Right lobe of liver (tissue), 4 donors: ENCODE data around the gene DIRAS2.

Experiments
- POLR2A ChIP-seq: fragments of 450-650 bp; IDR thresholded peaks from one replicate; pipeline ENCODE4 v1.6.1; 2017; ENCODE audit warnings: antibody characterized with exemption, mild to moderate bottlenecking
- TF ChIP-seq, protein P1 (sequence below), 4 donors: fragments of 200-600 bp in 3 of 4; fragments of 450-650 bp in 1 of 4; IDR thresholded peaks; one replicate each; pipeline versions ENCODE4 v1.5.1 to v1.8.0; 2016 to 2022; ENCODE audit warnings: antibody characterized with exemption in 4 of 4, mild to moderate bottlenecking in 2 of 4
- donor health status: DM: no; HTN: no; CAD: no.
- donor health status: DM: no; HTN: no; CAD: no.
- donor health status: DM: no; HTN: yes; CAD: no.

DNA sequence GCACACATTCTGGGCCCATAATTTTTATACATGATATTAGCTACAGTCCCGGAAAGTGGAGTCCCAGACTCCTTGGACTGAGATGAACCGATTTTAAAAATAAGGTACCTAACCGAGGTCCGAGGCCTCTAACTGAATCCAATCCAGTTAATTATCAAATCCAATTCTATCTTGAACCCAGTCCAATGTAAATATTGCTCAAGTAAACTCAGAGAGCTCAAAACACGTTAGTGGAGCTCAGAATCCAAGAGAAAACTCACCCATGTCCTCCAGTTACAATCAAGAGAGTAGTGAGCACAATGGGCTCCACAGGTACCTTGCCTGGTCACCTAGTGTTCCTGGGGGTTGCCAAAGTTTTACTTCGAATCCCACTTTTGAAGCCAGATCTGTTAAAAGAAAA, 37.9 kb upstream of the DIRAS2 start:
- TF ChIP-seq, protein P1, sequence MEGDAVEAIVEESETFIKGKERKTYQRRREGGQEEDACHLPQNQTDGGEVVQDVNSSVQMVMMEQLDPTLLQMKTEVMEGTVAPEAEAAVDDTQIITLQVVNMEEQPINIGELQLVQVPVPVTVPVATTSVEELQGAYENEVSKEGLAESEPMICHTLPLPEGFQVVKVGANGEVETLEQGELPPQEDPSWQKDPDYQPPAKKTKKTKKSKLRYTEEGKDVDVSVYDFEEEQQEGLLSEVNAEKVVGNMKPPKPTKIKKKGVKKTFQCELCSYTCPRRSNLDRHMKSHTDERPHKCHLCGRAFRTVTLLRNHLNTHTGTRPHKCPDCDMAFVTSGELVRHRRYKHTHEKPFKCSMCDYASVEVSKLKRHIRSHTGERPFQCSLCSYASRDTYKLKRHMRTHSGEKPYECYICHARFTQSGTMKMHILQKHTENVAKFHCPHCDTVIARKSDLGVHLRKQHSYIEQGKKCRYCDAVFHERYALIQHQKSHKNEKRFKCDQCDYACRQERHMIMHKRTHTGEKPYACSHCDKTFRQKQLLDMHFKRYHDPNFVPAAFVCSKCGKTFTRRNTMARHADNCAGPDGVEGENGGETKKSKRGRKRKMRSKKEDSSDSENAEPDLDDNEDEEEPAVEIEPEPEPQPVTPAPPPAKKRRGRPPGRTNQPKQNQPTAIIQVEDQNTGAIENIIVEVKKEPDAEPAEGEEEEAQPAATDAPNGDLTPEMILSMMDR (IDR thresholded peaks at IDR 0.05), result no peak
- no peak for TF ChIP-seq POLR2A
